Caco-2 (cell line): ENCODE measurements around the gene ELOVL5. TPM values are rescaled to one million over a fixed set of nuclear protein-coding genes. Genes with fewer than 3 reads are reported as not detected.

Experiments
- BruUV-seq: library from RNA; stranded (reverse); fragments of 400-500 nt; replicated peaks from 2 replicates; lab custom pipeline; 2021; lab: Mats Ljungman, UMichigan
- CTCF ChIA-PET: fragments of 300-600 bp; sonication (Branson Sonifier 250); formaldehyde crosslinking; loops from one replicate; lab custom pipeline; 2022; ENCODE audit warnings: antibody characterized with exemption; lab: Charles Lee
- POLR2A ChIA-PET: fragments of 300-600 bp; sonication (Branson Sonifier 250); formaldehyde crosslinking; loops from one replicate; lab custom pipeline; 2022; ENCODE audit warnings: antibody characterized with exemption; lab: Charles Lee
- DNase-seq, 2 experiments: peaks; one replicate each; pipeline versions ENCODE4 v3.0.0 to v3.0.0-alpha.2; 2020 to 2022
- H3K27me3 ChIP-seq: replicated peaks from 2 replicates; pipeline ENCODE4 v1.6.0; 2011; ENCODE audit warnings: low read length; ENCODE audit not compliant: control insufficient read depth, insufficient read depth
- H3K36me3 ChIP-seq: 2 replicates; pipeline ENCODE4 v1.5.1; 2011; ENCODE audit warnings: low read length; ENCODE audit not compliant: control insufficient read depth, insufficient read depth
- H3K4me1 ChIP-seq: fragments of 250-450 bp; sonication (Bioruptor Pico); 2 replicates; pipeline ENCODE4 v1.5.1; 2020; ENCODE audit warnings: mild to moderate bottlenecking
- H3K4me3 ChIP-seq: 2 replicates; pipeline ENCODE4 v1.5.1; 2011; ENCODE audit warnings: low read depth, mild to moderate bottlenecking, control low read depth, low read length
- H3K9me3 ChIP-seq: fragments of 250-450 bp; sonication (Bioruptor Pico); 2 replicates; pipeline ENCODE4 v1.5.1; 2020; ENCODE audit warnings: mild to moderate bottlenecking, moderate library complexity
- H3K27ac Mint-ChIP-seq: one replicate; pipeline ENCODE4 v1.8.0; 2022; ENCODE audit warnings: mixed read lengths; ENCODE audit not compliant: unreplicated experiment
- H3K27me3 Mint-ChIP-seq: one replicate; pipeline ENCODE4 v1.8.0; 2022; ENCODE audit warnings: mixed read lengths; ENCODE audit not compliant: insufficient read depth, unreplicated experiment
- H3K36me3 Mint-ChIP-seq: one replicate; pipeline ENCODE4 v1.8.0; 2022; ENCODE audit warnings: mild to moderate bottlenecking, mixed read lengths; ENCODE audit not compliant: insufficient read depth, unreplicated experiment
- H3K4me1 Mint-ChIP-seq: one replicate; pipeline ENCODE4 v1.8.0; 2022; ENCODE audit warnings: low read depth, mixed read lengths; ENCODE audit not compliant: unreplicated experiment
- H3K4me3 Mint-ChIP-seq: one replicate; pipeline ENCODE4 v1.8.0; 2022; ENCODE audit warnings: mild to moderate bottlenecking, moderate library complexity, mixed read lengths; ENCODE audit not compliant: unreplicated experiment
- H3K9me3 Mint-ChIP-seq: one replicate; pipeline ENCODE4 v1.8.0; 2022; ENCODE audit warnings: mixed read lengths; ENCODE audit not compliant: unreplicated experiment
- CTCF ChIP-seq, 2 experiments: fragments of 200-600 bp in 1 of 2; IDR thresholded peaks; 1 replicate in 1 of 2; 2 replicates in 1 of 2; pipeline versions ENCODE4 v1.5.1 to v1.8.0; 2011 to 2022; ENCODE audit warnings: antibody characterized with exemption in 1 of 2, control low read depth in 1 of 2, inconsistent platforms in 1 of 2, low read depth in 1 of 2, low read length in 1 of 2, mild to moderate bottlenecking in 1 of 2, moderate library complexity in 1 of 2; ENCODE audit not compliant: insufficient read depth in 1 of 2, severe bottlenecking in 1 of 2, unreplicated experiment in 1 of 2
- intact Hi-C: fragments of 100-400 bp; cut with micrococcal nuclease; formaldehyde crosslinking; loops from one replicate; pipeline ENCODE4 v1.10.0; 2022; ENCODE audit not compliant: unreplicated experiment
- total RNA-seq: library from RNA; stranded (reverse); gene quantifications from 2 replicates; pipeline ENCODE4 v1.2.3, GENCODE V29; 2022

The ELOVL5 gene
- total RNA-seq, 1 experiment from 2014 or later: 70.4 TPM

- Mint-ChIP-seq H3K9me3 (no peaks in the 10 kb centered on the region), H3K36me3 (no peaks in the 10 kb centered on the region), H3K4me1 (no peaks in the 10 kb centered on the region), H3K27ac (no peak overlapping the region), H3K4me3 (no peak overlapping the region), H3K27me3 (peaks cover 2% of the 10 kb centered on the region)
- Histone ChIP-seq H3K36me3 (no peaks in the 10 kb centered on the region), H3K4me3 (no peak overlapping the region), H3K27me3 (no peaks in the 10 kb centered on the region), H3K4me1 (no peaks in the 10 kb centered on the region), H3K9me3 (no peaks in the 10 kb centered on the region)
- ChIA-PET CTCF (interaction anchor here (0.7 kb wide), 1 partner anchor 17 kb away, joined by 3 read pairs; no protein-coding TSS in a partner anchor), POLR2A (no interaction called here)
- intact Hi-C loops: no loop called here
- no peak for DNase-seq
- TF ChIP-seq CTCF (IDR thresholded peaks at IDR 0.05; ENCODE audit: insufficient read depth in 1 of 2, low read depth in 1 of 2, low read length in 1 of 2, severe bottlenecking in 1 of 2, unreplicated experiment in 1 of 2): no peak
- BruUV-seq: no TSS peak
Observed at GRCh38 chr6:53238311-53238710, 110.4 kb downstream of the ELOVL5 start.

- BruUV-seq: no TSS peak
- DNase-seq: no peak
- no peaks in the 10 kb centered on the region for H3K9me3 Mint-ChIP-seq
- H3K36me3 Mint-ChIP-seq: no peaks in the 10 kb centered on the region
- H3K27ac Mint-ChIP-seq: no peak overlapping the region
- Histone ChIP-seq H3K36me3 (no peaks in the 10 kb centered on the region), H3K27me3 (no peaks in the 10 kb centered on the region), H3K9me3 (no peaks in the 10 kb centered on the region), H3K4me1 (no peaks in the 10 kb centered on the region), H3K4me3 (no peak overlapping the region)
- TF ChIP-seq CTCF (IDR thresholded peaks at IDR 0.05; ENCODE audit: insufficient read depth in 1 of 2, low read depth in 1 of 2, low read length in 1 of 2, severe bottlenecking in 1 of 2, unreplicated experiment in 1 of 2): no peak
- POLR2A ChIA-PET: no interaction called here
- intact Hi-C loops: no loop called here
- peaks cover 2% of the 10 kb centered on the region for H3K27me3 Mint-ChIP-seq
- CTCF ChIA-PET: no interaction called here
- no peak overlapping the region for H3K4me3 Mint-ChIP-seq
- H3K4me1 Mint-ChIP-seq: no peaks in the 10 kb centered on the region
Observed at GRCh38 chr6:53236241-53236640, 112.5 kb downstream of the ELOVL5 start.

- no peaks in the 10 kb centered on the region for H3K27me3 ChIP-seq
- H3K4me3 Mint-ChIP-seq: no peak overlapping the region
- H3K27me3 Mint-ChIP-seq: peaks cover 2% of the 10 kb centered on the region
- no peaks in the 10 kb centered on the region for H3K4me1 ChIP-seq
- H3K27ac Mint-ChIP-seq: no peak overlapping the region
- H3K4me3 ChIP-seq: no peak overlapping the region
- no peaks in the 10 kb centered on the region for H3K9me3 Mint-ChIP-seq
- no TSS peak for BruUV-seq
- no peak for DNase-seq
- no peaks in the 10 kb centered on the region for H3K4me1 Mint-ChIP-seq
- CTCF ChIA-PET: no interaction called here
- no peaks in the 10 kb centered on the region for H3K36me3 Mint-ChIP-seq
- POLR2A ChIA-PET: no interaction called here
- no peaks in the 10 kb centered on the region for H3K36me3 ChIP-seq
- no peaks in the 10 kb centered on the region for H3K9me3 ChIP-seq
- intact Hi-C loops: no loop called here
- no peak for TF ChIP-seq CTCF (IDR thresholded peaks at IDR 0.05; ENCODE audit: insufficient read depth in 1 of 2, low read depth in 1 of 2, low read length in 1 of 2, severe bottlenecking in 1 of 2, unreplicated experiment in 1 of 2)
Observed at GRCh38 chr6:53235508-53235907, 113.2 kb downstream of the ELOVL5 start.
